ENCODE measurements around the gene HACD3. TPM values are rescaled to one million over a fixed set of nuclear protein-coding genes. Genes with fewer than 3 reads are reported as not detected.

Gene HACD3
- total and polyA plus RNA-seq, 2 of the 4 experiments (the other 2 are of a cell fraction), result 60.9 to 131 TPM

DNA sequence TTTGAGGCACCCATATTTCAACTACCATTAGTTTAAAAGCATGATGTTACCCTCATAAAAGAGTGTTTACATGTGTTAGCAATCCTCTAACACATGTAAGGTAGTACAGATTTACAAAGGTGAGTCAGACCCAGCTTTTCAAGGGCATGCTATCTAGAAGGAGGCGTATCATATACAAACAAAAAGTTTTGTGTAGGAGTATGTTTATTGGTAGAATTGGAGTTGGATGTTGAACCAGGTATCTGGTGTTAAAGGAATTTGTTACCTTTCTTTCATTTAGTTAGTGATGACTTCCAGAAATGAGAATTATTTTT lies 2.4 kb downstream of the HACD3 start:
- dilution Hi-C loops (cut with HindIII; ENCODE audit: low sequenced_read_pairs, unreplicated experiment), result no loop called here
- Histone ChIP-seq H2BK5ac (ENCODE audit: low read depth, low read length, poor library complexity, severe bottlenecking) (no peak overlapping the region), H3K4me1 (ENCODE audit: control insufficient read depth, insufficient read depth, low read length) (peaks cover 11% of the 10 kb centered on the region), H3K79me1 (ENCODE audit: low read depth in 1 of 2, low read length in 2 of 2) (peaks cover 33 to 63% of the 10 kb centered on the region in 2 experiments), H3K18ac (ENCODE audit: low read depth, low read length) (no peak overlapping the region), H2AK5ac (ENCODE audit: low read depth, low read length) (no peak overlapping the region), H2BK120ac (ENCODE audit: low read depth, low read length) (no peak overlapping the region), H2BK15ac (ENCODE audit: low read depth, low read length) (no peak overlapping the region), H2BK20ac (ENCODE audit: low read depth, low read length) (no peak overlapping the region), H3K4ac (ENCODE audit: low read depth, low read length) (no peak overlapping the region), H3K9me3 (ENCODE audit: control insufficient read depth, insufficient read depth, low read length) (no peaks in the 10 kb centered on the region), H3K56ac (ENCODE audit: extremely low read depth, insufficient read depth, low read length) (no peak overlapping the region), H3K36me3 (ENCODE audit: control insufficient read depth, insufficient read depth, low read length) (peaks cover 2% of the 10 kb centered on the region; the same call in 1 of the 2 replicates), H3K27me3 (ENCODE audit: control insufficient read depth, insufficient read depth, low read length) (no peaks in the 10 kb centered on the region), H3K9me1 (ENCODE audit: insufficient read depth, low read length) (peaks cover 31% of the 10 kb centered on the region), H3K27ac (ENCODE audit: insufficient read depth, low read length) (no peak overlapping the region), H3K23ac (ENCODE audit: low read depth, low read length) (no peak overlapping the region), H2AK9ac (replicated peaks; ENCODE audit: low read depth, low read length, poor library complexity) (no peak overlapping the region), H3K9ac (ENCODE audit: low read depth, low read length) (no peak overlapping the region), H3K4me2 (ENCODE audit: low read depth, low read length) (peak overlapping the region; percentile 81), H4K91ac (ENCODE audit: insufficient read depth, low read depth, low read length) (no peak overlapping the region), H3K4me3 (ENCODE audit: insufficient read depth, low read depth, low read length) (no peak overlapping the region), H4K8ac (ENCODE audit: low read depth in 2 of 2, low read length in 2 of 2) (no peak overlapping the region), H4K5ac (ENCODE audit: low read depth, low read length) (no peak overlapping the region), H3K14ac (replicated peaks; ENCODE audit: low read depth, low read length) (no peak overlapping the region), H4K20me1 (ENCODE audit: insufficient read depth, low read length) (peaks cover 49% of the 10 kb centered on the region), H2AFZ (replicated peaks; ENCODE audit: low read length, poor library complexity) (no peak overlapping the region)
- ATAC-seq (ENCODE audit: low read depth) (peak; percentile 53), DNase-seq (peak; percentile 88)
- ChIA-PET POLR2A (ENCODE audit: unreplicated experiment) (no interaction called here), CTCF (no interaction called here)
- TF ChIP-seq BHLHE40 (IDR thresholded peaks at IDR 0.05; ENCODE audit: low read depth, low read length) (peak; percentile 9; the same call in 1 of the 2 replicates), POLR2A (IDR thresholded peaks at IDR 0.05; ENCODE audit: low read depth, low read length) (no peak), CEBPB (IDR thresholded peaks at IDR 0.05; ENCODE audit: low read depth, low read length) (peak; percentile 48; the same call in 1 of the 2 replicates), MXI1 (IDR thresholded peaks at IDR 0.05; ENCODE audit: borderline replicate concordance, low read depth, low read length) (peak; percentile 80), FOS (IDR thresholded peaks at IDR 0.05; ENCODE audit: low read depth, low read length) (peak; percentile 91), CTCF (conservative IDR thresholded peaks at IDR 0.05; ENCODE audit: low read depth, low read length) (no peak)
- in situ Hi-C loops (cut with MboI; ENCODE audit: low sequenced_read_pairs), result no loop called here
- WGBS, 2 experiments (ENCODE audit: extremely low coverage in 2 of 2, insufficient read length in 1 of 2), result no CpG with 5 or more reads among the region's 1 CpG
- intact Hi-C loops (cut with micrococcal nuclease), result no loop called here
- BruUV-seq (replicated peaks), result no TSS peak

Data from IMR-90 (cell line).